K562 (cell line): ENCODE data around the gene E2F2. TPM values are rescaled to one million over a fixed set of nuclear protein-coding genes. Genes with fewer than 3 reads are reported as not detected.

ENCODE experiments used
- ATF1 ChIP-seq, 2 experiments: fragments of 450-650 bp in 1 of 2; IDR thresholded peaks; 2 replicates each; pipeline ENCODE4 v1.6.1; 2016; ENCODE audit warnings: missing compliant biosample characterization in 1 of 2, missing genetic modification characterization in 1 of 2
- CBX5 ChIP-seq: IDR thresholded peaks from 2 replicates; pipeline ENCODE4 v1.6.1; 2014; ENCODE audit warnings: low read depth, borderline replicate concordance
- CBX8 ChIP-seq: fragments of 200-600 bp; sonication (generic); IDR thresholded peaks from 2 replicates; pipeline ENCODE4 v1.6.1; 2012; ENCODE audit warnings: borderline replicate concordance, mixed run types, low read depth, mild to moderate bottlenecking, moderate library complexity, mixed read lengths, low read length, control low read depth, inconsistent platforms; ENCODE audit not compliant: poor library complexity, severe bottlenecking; ENCODE audit errors: extremely low read depth
- CREM ChIP-seq: IDR thresholded peaks from 2 replicates; pipeline ENCODE4 v1.6.1; 2014; ENCODE audit warnings: antibody characterized with exemption, low read depth
- CTBP1 ChIP-seq: fragments of 450-650 bp; IDR thresholded peaks from 2 replicates; pipeline ENCODE4 v1.6.1; 2016; ENCODE audit warnings: borderline replicate concordance
- ELF4 ChIP-seq: fragments of 450-650 bp; formaldehyde crosslinking; IDR thresholded peaks from 2 replicates; pipeline ENCODE4 v1.4.0; 2022; ENCODE audit warnings: missing genetic modification characterization
- FOSL1 ChIP-seq: fragments of 200-800 bp; sonication (Bioruptor generic); conservative IDR thresholded peaks from 2 replicates; pipeline ENCODE4 v1.6.1; 2016; ENCODE audit warnings: missing genetic modification characterization, missing compliant biosample characterization
- HDAC3 ChIP-seq: fragments of 450-650 bp; IDR thresholded peaks from 2 replicates; pipeline ENCODE4 v1.6.1; 2018; ENCODE audit warnings: borderline replicate concordance, mild to moderate bottlenecking, moderate library complexity; ENCODE audit not compliant: partially characterized antibody
- HLTF ChIP-seq: fragments of 450-650 bp; IDR thresholded peaks from 2 replicates; pipeline ENCODE4 v1.6.1; 2016
- MXD1 ChIP-seq: fragments of 250-450 bp; sonication (Bioruptor Pico); IDR thresholded peaks from 2 replicates; pipeline ENCODE4 v1.8.0; 2021; ENCODE audit warnings: borderline replicate concordance, mild to moderate bottlenecking, moderate library complexity; ENCODE audit not compliant: poor library complexity, severe bottlenecking
- NONO ChIP-seq, 2 experiments: fragments of 200-400 bp in 1 of 2; fragments of 450-650 bp in 1 of 2; formaldehyde crosslinking in 1 of 2; IDR thresholded peaks; 2 replicates each; pipeline ENCODE4 v1.6.1; 2017; ENCODE audit warnings: low read depth in 2 of 2, mild to moderate bottlenecking in 2 of 2, moderate library complexity in 2 of 2, low read length in 1 of 2
- NR1H2 ChIP-seq: sonication (generic); formaldehyde crosslinking; IDR thresholded peaks from 2 replicates; pipeline ENCODE4 v1.4.0; 2020; ENCODE audit warnings: mild to moderate bottlenecking, missing genetic modification reagents
- PTTG1 ChIP-seq: fragments of 450-650 bp; IDR thresholded peaks from 2 replicates; pipeline ENCODE4 v1.6.1; 2016; ENCODE audit warnings: low read depth, mild to moderate bottlenecking, missing genetic modification characterization, missing compliant biosample characterization
- RBM22 ChIP-seq: fragments of 200-400 bp; formaldehyde crosslinking; IDR thresholded peaks from 2 replicates; pipeline ENCODE4 v1.6.1; 2018; ENCODE audit warnings: low read length, low read depth; ENCODE audit not compliant: poor library complexity, severe bottlenecking
- RBM34 ChIP-seq: fragments of 200-400 bp; formaldehyde crosslinking; IDR thresholded peaks from 2 replicates; pipeline ENCODE4 v1.6.1; 2018; ENCODE audit warnings: low read length, borderline replicate concordance; ENCODE audit not compliant: insufficient read depth
- SMAD3 ChIP-seq: fragments of 450-650 bp; formaldehyde crosslinking; conservative IDR thresholded peaks from 2 replicates; pipeline ENCODE4 v1.4.0; 2020; ENCODE audit warnings: mild to moderate bottlenecking
- SMARCA4 ChIP-seq: fragments of 450-650 bp; IDR thresholded peaks from 2 replicates; pipeline ENCODE4 v1.6.1; 2016
- STAT6 ChIP-seq: sonication (generic); formaldehyde crosslinking; IDR thresholded peaks from 2 replicates; pipeline ENCODE4 v1.8.1; 2023; ENCODE audit warnings: mild to moderate bottlenecking, missing genetic modification reagents
- TRIM28 ChIP-seq: fragments of 450-650 bp; IDR thresholded peaks from 2 replicates; pipeline ENCODE4 v1.6.1; 2017
- ZNF239 ChIP-seq: fragments of 250-450 bp; sonication (Bioruptor Pico); IDR thresholded peaks from 2 replicates; pipeline ENCODE4 v1.4.0; 2020; ENCODE audit warnings: mild to moderate bottlenecking
- ZNF347 ChIP-seq: fragments of 450-650 bp; formaldehyde crosslinking; IDR thresholded peaks from 2 replicates; pipeline ENCODE4 v1.4.0; 2020; ENCODE audit warnings: low read depth, mild to moderate bottlenecking, moderate library complexity
- ZNF655 ChIP-seq: fragments of 250-450 bp; sonication (Bioruptor Pico); IDR thresholded peaks from 2 replicates; pipeline ENCODE4 v1.5.0; 2021
- polyA plus RNA-seq, 8 experiments: library from polyadenylated mRNA; depleted of rRNA in 4 of 8; stranded (reverse) in 5 of 8; unstranded in 3 of 8; fragments of >200 nt; fragmentation: Nextera tagmentation in 2 of 8; fragmentation: Illumina TruSeq in 1 of 8; extraction: Ambion mirVana in 2 of 8; extraction: Trizol in 1 of 8; gene quantifications; 2 replicates each; pipeline versions ENCODE4 v1.2.1 to v1.2.3, GENCODE V29; 2011 to 2014; ENCODE audit warnings: inconsistent platforms in 1 of 8, missing spikeins in 1 of 8
- total RNA-seq, 7 experiments: library from RNA; depleted of rRNA in 6 of 7; stranded (reverse); fragments of >200 nt in 6 of 7; fragmentation: Illumina TruSeq in 2 of 7; extraction: Trizol in 2 of 7; gene quantifications; 2 replicates each; pipeline versions ENCODE4 v1.2.1 to v1.2.3, GENCODE V29; 2011 to 2021; ENCODE audit warnings: low replicate concordance in 1 of 7

Gene E2F2
- total and polyA plus RNA-seq, 9 of the 15 experiments (the other 6 are each of a cell fraction or from before 2014, with no cell fraction given) = 3.1 to 25.3 (median 11.4) TPM

- TF ChIP-seq ZNF347 (no peak), MXD1 (CRISPR knock-in tag) (no peak), RBM22 (no peak), ELF4 (CRISPR knock-in tag) (no peak), ZNF655 (CRISPR knock-in tag) (no peak), NR1H2 (CRISPR knock-in tag) (no peak), CREM (peak; percentile 18; the same call in 1 of the 2 replicates), ZNF239 (no peak), SMARCA4 (peak; percentile 62), PTTG1 (tag) (no peak), FOSL1 (tag) (no peak; the same call in 1 of the 2 replicates), ATF1 (CRISPR knock-in tag; IDR thresholded peaks at IDR 0.05) (no peak), ATF1 (tag; IDR thresholded peaks at IDR 0.05) (no peak), CBX5 (no peak), NONO (IDR thresholded peaks at IDR 0.05; ENCODE audit: low read depth in 2 of 2, low read length in 1 of 2) (peak; percentile 87 to 88; a peak in 3 of 4 replicates), CBX8 (no peak), RBM34 (no peak), HDAC3 (no peak), TRIM28 (no peak), STAT6 (CRISPR knock-in tag) (no peak), CTBP1 (peak; percentile 75), HLTF (no peak), SMAD3 (CRISPR knock-in tag) (no peak)
Measured at GRCh38 chr1:23554481-23555269, 23.6 kb upstream of the E2F2 start (continued).
